ENCODE results near the gene EGFL8.

DNA sequence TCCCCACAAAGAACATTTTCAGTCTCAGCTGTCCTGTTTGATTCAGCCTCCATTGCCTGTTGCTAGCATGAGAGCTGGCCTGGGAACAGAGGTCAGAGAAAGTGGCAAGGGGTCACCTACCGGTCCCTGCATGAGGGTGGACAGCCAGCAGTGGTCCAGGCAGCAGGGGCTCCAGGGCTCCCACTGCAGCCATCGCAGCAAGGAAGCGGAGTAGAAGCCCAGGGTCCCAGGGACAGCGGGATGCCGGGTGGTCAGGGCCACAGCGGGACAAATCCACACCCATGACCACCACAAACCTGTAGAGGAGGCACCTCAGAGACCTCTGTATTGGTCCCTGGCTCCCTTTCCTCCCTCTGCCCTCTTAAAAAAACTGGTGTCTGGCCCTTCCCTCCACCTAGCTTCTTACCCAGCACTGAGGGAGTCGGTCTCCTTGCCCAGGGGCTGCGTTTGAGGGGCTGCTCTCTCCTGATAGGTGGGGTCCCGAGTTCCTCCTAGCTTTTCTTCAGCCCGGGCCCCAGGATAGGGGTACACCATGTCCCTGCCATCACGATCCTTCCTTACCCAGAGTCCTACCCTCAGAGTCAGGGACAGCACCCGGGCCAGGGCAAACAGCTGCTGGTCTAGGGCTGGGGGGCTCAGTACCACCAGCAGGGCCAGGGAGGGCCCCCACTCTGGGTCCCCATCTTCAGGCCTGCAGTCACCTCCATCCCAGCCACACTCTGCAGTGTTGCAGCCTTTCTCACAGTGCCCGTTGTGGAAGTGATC is 36.5 kb downstream of the EGFL8 start:
- TF ChIP-seq TAF1 (IDR thresholded peaks at IDR 0.05; ENCODE audit: low read depth, low read length) (no peak), EP300 (IDR thresholded peaks at IDR 0.05; ENCODE audit: borderline replicate concordance in 1 of 2, low read depth in 2 of 2, low read length in 2 of 2) (no peak), RAD21 (IDR thresholded peaks at IDR 0.05 in 1 of 2, conservative IDR thresholded peaks at IDR 0.05 in 1 of 2; ENCODE audit: low read depth in 2 of 2, low read length in 2 of 2) (no peak), EZH2 (IDR thresholded peaks at IDR 0.05; ENCODE audit: low read depth, low read length, severe bottlenecking) (no peak), ASH2L (IDR thresholded peaks at IDR 0.05; ENCODE audit: low read length) (no peak), POLR2A (IDR thresholded peaks at IDR 0.05; ENCODE audit: control extremely low read depth in 1 of 2, low read depth in 2 of 2, low read length in 2 of 2) (no peak), SIN3A (conservative IDR thresholded peaks at IDR 0.05 in 1 of 2, IDR thresholded peaks at IDR 0.05 in 1 of 2; ENCODE audit: low read depth in 1 of 2, low read length in 2 of 2) (no peak), SIX5 (IDR thresholded peaks at IDR 0.05; ENCODE audit: low read depth, low read length) (no peak)
- TF ChIP-seq, protein P1, sequence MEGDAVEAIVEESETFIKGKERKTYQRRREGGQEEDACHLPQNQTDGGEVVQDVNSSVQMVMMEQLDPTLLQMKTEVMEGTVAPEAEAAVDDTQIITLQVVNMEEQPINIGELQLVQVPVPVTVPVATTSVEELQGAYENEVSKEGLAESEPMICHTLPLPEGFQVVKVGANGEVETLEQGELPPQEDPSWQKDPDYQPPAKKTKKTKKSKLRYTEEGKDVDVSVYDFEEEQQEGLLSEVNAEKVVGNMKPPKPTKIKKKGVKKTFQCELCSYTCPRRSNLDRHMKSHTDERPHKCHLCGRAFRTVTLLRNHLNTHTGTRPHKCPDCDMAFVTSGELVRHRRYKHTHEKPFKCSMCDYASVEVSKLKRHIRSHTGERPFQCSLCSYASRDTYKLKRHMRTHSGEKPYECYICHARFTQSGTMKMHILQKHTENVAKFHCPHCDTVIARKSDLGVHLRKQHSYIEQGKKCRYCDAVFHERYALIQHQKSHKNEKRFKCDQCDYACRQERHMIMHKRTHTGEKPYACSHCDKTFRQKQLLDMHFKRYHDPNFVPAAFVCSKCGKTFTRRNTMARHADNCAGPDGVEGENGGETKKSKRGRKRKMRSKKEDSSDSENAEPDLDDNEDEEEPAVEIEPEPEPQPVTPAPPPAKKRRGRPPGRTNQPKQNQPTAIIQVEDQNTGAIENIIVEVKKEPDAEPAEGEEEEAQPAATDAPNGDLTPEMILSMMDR (IDR thresholded peaks at IDR 0.05; ENCODE audit: control extremely low read depth in 1 of 3, insufficient read depth in 1 of 3, low read depth in 1 of 3, low read length in 3 of 3): no peak

All from H1 (cell line).